ENCODE data around the gene SZRD1. TPM values are rescaled to one million over a fixed set of nuclear protein-coding genes. Genes with fewer than 3 reads are reported as not detected.

The SZRD1 gene
- total RNA-seq, 1 experiment from 2014 or later, result 136 TPM

DNA sequence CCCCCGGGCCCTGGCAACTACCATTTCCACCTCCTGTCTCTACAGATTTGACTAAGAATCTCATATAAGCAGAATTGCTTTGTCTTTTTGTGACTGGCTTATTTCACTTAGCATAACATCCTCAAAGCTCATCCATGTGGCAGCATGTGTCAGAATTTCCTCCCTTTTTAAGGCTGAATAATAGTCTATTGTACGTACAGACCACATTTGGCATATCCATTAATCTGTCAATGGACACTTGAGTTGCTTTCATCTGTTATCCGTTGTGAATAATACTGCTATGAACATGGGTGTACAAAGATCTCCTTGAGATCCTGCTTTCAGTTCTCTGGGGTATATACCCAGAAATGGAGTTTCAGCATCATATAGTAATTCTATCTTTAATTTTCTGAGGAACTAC lies 46.1 kb downstream of the SZRD1 start:
- Histone ChIP-seq H3K79me2 (ENCODE audit: low read length) (no peaks in the 10 kb centered on the region), H3K4me2 (ENCODE audit: low read length) (no peak overlapping the region), H3K27ac (ENCODE audit: low read length) (no peak overlapping the region), H3K4me1 (ENCODE audit: insufficient read depth, low read length) (no peaks in the 10 kb centered on the region), H3K9me2 (replicated peaks; ENCODE audit: low read length) (no peaks in the 10 kb centered on the region), H3K4me3 (ENCODE audit: low read length) (no peak overlapping the region), H3K36me3 (ENCODE audit: low read depth, low read length) (no peaks in the 10 kb centered on the region), H3K27me3 (ENCODE audit: low read length) (no peaks in the 10 kb centered on the region), H3K9ac (ENCODE audit: low read length) (no peak overlapping the region), H3F3A (ENCODE audit: low read length, unreplicated experiment) (no peaks in the 10 kb centered on the region), H3K9me3 (ENCODE audit: low read length) (no peaks in the 10 kb centered on the region), H4K20me1 (ENCODE audit: low read length) (no peaks in the 10 kb centered on the region), H2AFZ (ENCODE audit: low read length) (no peak overlapping the region)
- intact Hi-C loops (cut with micrococcal nuclease), result no loop called here
- DNase-seq (no peak), ATAC-seq (no peak)
- no TSS peak for BruUV-seq (replicated peaks)
- TF ChIP-seq, protein P1, sequence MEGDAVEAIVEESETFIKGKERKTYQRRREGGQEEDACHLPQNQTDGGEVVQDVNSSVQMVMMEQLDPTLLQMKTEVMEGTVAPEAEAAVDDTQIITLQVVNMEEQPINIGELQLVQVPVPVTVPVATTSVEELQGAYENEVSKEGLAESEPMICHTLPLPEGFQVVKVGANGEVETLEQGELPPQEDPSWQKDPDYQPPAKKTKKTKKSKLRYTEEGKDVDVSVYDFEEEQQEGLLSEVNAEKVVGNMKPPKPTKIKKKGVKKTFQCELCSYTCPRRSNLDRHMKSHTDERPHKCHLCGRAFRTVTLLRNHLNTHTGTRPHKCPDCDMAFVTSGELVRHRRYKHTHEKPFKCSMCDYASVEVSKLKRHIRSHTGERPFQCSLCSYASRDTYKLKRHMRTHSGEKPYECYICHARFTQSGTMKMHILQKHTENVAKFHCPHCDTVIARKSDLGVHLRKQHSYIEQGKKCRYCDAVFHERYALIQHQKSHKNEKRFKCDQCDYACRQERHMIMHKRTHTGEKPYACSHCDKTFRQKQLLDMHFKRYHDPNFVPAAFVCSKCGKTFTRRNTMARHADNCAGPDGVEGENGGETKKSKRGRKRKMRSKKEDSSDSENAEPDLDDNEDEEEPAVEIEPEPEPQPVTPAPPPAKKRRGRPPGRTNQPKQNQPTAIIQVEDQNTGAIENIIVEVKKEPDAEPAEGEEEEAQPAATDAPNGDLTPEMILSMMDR (conservative IDR thresholded peaks at IDR 0.05; ENCODE audit: low read depth, low read length), result no peak
- TF ChIP-seq EZH2 (IDR thresholded peaks at IDR 0.05; ENCODE audit: low read length, unreplicated experiment), result no peak
- ChIA-PET CTCF (no interaction called here), POLR2A (ENCODE audit: unreplicated experiment) (no interaction called here)

DNA sequence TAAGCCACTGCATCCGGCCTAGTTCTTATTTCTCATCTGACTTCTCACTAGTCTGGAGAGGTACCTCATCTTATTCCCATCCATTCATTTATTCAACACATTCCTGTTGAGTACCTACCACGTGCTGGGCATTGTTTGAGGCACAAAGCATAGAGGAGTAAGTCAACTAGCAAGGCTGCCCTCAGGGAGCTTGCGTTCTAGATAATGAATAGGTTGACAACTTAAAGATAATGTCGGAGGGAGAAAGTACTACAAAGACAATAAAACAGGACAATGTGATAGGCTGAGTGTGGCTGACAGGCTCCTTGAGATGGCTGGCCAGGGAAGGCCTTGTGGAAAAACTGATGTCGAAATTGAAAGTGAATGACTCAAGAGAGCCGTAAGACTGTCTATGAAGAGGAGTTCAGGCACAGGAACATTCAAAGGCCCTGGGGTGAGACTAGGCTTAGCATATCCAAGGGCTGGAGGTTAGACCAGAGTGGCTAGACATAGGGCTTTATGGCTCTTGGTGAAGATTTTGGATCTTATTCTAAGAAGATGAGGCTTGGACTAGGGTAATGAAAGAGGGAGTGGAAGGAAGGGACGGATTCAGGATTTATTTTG lies 51.9 kb downstream of the SZRD1 start:
- no TSS peak for BruUV-seq (replicated peaks)
- Histone ChIP-seq H3K79me2 (ENCODE audit: low read length) (no peaks in the 10 kb centered on the region), H3K9me2 (replicated peaks; ENCODE audit: low read length) (no peaks in the 10 kb centered on the region), H3K4me3 (ENCODE audit: low read length) (no peak overlapping the region), H2AFZ (ENCODE audit: low read length) (no peak overlapping the region), H4K20me1 (ENCODE audit: low read length) (no peaks in the 10 kb centered on the region), H3K27me3 (ENCODE audit: low read length) (no peaks in the 10 kb centered on the region), H3K4me1 (ENCODE audit: insufficient read depth, low read length) (no peaks in the 10 kb centered on the region), H3K9me3 (ENCODE audit: low read length) (no peaks in the 10 kb centered on the region), H3K36me3 (ENCODE audit: low read depth, low read length) (no peaks in the 10 kb centered on the region), H3K4me2 (ENCODE audit: low read length) (no peak overlapping the region), H3F3A (ENCODE audit: low read length, unreplicated experiment) (no peaks in the 10 kb centered on the region), H3K27ac (ENCODE audit: low read length) (no peak overlapping the region), H3K9ac (ENCODE audit: low read length) (no peak overlapping the region)
- no peak for ATAC-seq
- no peak for TF ChIP-seq EZH2 (IDR thresholded peaks at IDR 0.05; ENCODE audit: low read length, unreplicated experiment)
- TF ChIP-seq, protein P1 (conservative IDR thresholded peaks at IDR 0.05; ENCODE audit: low read depth, low read length), result no peak
- no peak for TF ChIP-seq EZH2phosphoT487 (IDR thresholded peaks at IDR 0.05; ENCODE audit: borderline replicate concordance, low read length)
- ChIA-PET CTCF (no interaction called here), POLR2A (ENCODE audit: unreplicated experiment) (no interaction called here)
- no peak for DNase-seq
- intact Hi-C loops (cut with micrococcal nuclease), result no loop called here

DNA sequence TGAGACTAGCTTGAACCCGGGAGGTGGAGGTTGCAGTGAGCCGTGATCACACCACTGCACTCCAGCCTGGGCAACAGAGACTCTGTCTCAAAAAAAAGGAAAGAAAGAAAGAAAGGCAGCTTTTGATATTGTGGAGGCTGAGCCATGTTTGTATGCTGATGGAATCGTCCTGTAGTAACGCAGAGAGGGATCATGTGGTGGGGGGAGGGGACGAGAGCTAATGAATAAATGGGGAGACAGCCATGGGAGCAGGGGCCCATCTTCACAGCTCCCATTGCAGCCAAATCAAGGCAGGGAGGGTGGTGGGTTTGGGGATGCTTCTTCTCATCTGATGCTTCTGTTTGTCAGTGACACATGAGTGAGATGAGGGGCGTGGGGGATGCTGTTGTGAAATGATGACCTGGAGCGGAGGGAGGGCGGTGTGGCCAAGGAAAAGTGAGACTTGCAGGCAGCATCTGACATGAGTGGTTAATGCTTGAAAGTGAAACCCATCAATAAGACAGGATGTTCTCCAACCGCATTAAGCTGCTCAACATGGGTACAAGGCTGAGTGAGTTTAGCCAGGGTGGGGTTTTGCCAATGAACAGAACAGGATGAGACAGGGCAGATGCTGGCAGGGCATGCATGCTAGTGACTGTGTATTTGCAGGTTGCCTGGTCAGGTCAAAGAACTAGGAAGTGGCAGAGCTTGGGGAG lies 53.5 kb downstream of the SZRD1 start:
- H3K27ac ChIP-seq (ENCODE audit: low read length), result no peak overlapping the region
- POLR2A ChIA-PET (ENCODE audit: unreplicated experiment), result interaction anchor here (0.5 kb wide), 1 partner anchor 203 kb away, joined by 3 read pairs; no protein-coding TSS in a partner anchor
- no peak overlapping the region for H3K4me2 ChIP-seq (ENCODE audit: low read length)
- TF ChIP-seq, protein P1 (conservative IDR thresholded peaks at IDR 0.05; ENCODE audit: low read depth, low read length), result no peak
- no peak for TF ChIP-seq EZH2phosphoT487 (IDR thresholded peaks at IDR 0.05; ENCODE audit: borderline replicate concordance, low read length)
- no peak for TF ChIP-seq EZH2 (IDR thresholded peaks at IDR 0.05; ENCODE audit: low read length, unreplicated experiment)
- no peaks in the 10 kb centered on the region for H4K20me1 ChIP-seq (ENCODE audit: low read length)
- no peak overlapping the region for H3K4me3 ChIP-seq (ENCODE audit: low read length)
- BruUV-seq (replicated peaks), result no TSS peak
- CTCF ChIA-PET, result no interaction called here
- H3K9me2 ChIP-seq (replicated peaks; ENCODE audit: low read length), result no peaks in the 10 kb centered on the region
- intact Hi-C loops (cut with micrococcal nuclease), result no loop called here
- DNase-seq (no peak), ATAC-seq (no peak)
- H3F3A ChIP-seq (ENCODE audit: low read length, unreplicated experiment), result no peaks in the 10 kb centered on the region
- H3K9me3 ChIP-seq (ENCODE audit: low read length), result no peaks in the 10 kb centered on the region
- H3K27me3 ChIP-seq (ENCODE audit: low read length), result no peaks in the 10 kb centered on the region
- H2AFZ ChIP-seq (ENCODE audit: low read length), result no peak overlapping the region
- H3K9ac ChIP-seq (ENCODE audit: low read length), result no peak overlapping the region
- H3K79me2 ChIP-seq (ENCODE audit: low read length), result no peaks in the 10 kb centered on the region
- no peaks in the 10 kb centered on the region for H3K4me1 ChIP-seq (ENCODE audit: insufficient read depth, low read length)
- no peaks in the 10 kb centered on the region for H3K36me3 ChIP-seq (ENCODE audit: low read depth, low read length)
